Adrenal gland (tissue), 5 donors: Measurements from ENCODE around the gene SOCS7.
A peak's percentile ranks its signal among the peaks of the same experiment; 100 is the strongest.

Experiments
- POLR2A ChIP-seq, 2 donors: fragments of 450-650 bp; IDR thresholded peaks; one replicate each; pipeline ENCODE4 v1.6.1; 2017; ENCODE audit warnings: antibody characterized with exemption in 2 of 2, mild to moderate bottlenecking in 2 of 2, moderate library complexity in 1 of 2
- TF ChIP-seq, protein P1 (sequence below), 6 experiments: fragments of 450-650 bp in 4 of 6; fragments of 200-600 bp in 2 of 6; sonication (generic) in 1 of 6; IDR thresholded peaks; 1 replicate in 5 of 6; 2 replicates in 1 of 6; pipeline versions ENCODE4 v1.5.1 to v1.8.0; 2016 to 2021; ENCODE audit warnings: antibody characterized with exemption in 6 of 6, mild to moderate bottlenecking in 2 of 6, moderate library complexity in 1 of 6
- donor health status: DM: no; HTN: no; CAD: no.

DNA sequence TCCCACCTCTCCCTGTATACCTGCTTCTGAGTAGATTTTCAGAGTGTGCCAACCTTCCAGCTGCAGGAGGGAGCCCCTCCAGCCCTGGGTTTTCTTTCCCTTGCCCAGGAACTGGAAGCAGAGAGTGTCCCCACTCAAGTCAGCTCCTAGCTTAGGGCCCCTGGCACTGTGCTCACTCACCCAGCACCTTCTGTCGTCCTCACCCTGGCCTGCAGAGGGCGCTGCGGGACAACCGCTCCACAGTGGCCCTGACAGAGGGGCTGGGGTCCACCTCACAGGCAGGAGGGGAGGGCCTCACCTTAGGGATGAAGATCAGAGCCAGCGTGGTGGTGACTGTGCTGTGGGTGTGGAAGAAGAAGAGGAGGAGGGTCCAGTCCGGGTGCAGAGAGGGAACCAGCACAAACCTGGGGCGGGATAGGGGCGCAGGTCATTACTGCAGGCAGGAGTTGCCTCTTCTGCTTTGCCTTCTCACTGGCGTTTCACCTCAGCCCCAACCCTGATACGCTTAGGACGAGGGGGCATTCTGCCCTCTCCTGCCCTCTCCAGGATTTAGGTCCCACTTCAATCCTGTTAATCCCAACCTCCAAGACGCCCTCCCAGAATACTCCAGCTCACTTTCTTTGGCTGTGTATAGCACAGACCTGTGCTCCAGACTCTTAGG, 17.9 kb upstream of the SOCS7 start:
- TF ChIP-seq, protein P1, sequence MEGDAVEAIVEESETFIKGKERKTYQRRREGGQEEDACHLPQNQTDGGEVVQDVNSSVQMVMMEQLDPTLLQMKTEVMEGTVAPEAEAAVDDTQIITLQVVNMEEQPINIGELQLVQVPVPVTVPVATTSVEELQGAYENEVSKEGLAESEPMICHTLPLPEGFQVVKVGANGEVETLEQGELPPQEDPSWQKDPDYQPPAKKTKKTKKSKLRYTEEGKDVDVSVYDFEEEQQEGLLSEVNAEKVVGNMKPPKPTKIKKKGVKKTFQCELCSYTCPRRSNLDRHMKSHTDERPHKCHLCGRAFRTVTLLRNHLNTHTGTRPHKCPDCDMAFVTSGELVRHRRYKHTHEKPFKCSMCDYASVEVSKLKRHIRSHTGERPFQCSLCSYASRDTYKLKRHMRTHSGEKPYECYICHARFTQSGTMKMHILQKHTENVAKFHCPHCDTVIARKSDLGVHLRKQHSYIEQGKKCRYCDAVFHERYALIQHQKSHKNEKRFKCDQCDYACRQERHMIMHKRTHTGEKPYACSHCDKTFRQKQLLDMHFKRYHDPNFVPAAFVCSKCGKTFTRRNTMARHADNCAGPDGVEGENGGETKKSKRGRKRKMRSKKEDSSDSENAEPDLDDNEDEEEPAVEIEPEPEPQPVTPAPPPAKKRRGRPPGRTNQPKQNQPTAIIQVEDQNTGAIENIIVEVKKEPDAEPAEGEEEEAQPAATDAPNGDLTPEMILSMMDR (IDR thresholded peaks at IDR 0.05): peak in 5 of 6 experiments; percentile 15 to 39 (median 35)
- no peak for TF ChIP-seq POLR2A (IDR thresholded peaks at IDR 0.05)
